ENCODE measurements around the gene MPPED1.

DNA sequence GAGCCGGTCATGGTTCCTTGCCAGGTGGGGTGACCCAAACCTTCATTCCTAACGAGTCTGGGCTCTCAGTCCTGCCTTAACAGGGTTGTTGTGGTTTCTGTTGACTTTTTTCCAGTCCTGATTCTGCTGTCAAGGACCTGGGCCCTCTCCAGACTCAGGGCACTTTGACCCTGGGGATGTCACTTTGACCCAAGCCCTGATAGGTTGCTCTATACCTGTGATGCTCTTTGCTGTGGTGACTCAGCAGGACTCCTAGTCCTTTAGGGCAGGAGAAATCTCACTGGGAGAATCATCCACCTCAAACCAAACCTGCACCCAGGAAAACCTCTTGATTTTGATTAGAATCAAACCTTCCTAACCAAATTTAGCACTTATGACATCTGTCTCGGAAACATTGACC is 20.5 kb upstream of the MPPED1 start:
- TF ChIP-seq, protein P1, sequence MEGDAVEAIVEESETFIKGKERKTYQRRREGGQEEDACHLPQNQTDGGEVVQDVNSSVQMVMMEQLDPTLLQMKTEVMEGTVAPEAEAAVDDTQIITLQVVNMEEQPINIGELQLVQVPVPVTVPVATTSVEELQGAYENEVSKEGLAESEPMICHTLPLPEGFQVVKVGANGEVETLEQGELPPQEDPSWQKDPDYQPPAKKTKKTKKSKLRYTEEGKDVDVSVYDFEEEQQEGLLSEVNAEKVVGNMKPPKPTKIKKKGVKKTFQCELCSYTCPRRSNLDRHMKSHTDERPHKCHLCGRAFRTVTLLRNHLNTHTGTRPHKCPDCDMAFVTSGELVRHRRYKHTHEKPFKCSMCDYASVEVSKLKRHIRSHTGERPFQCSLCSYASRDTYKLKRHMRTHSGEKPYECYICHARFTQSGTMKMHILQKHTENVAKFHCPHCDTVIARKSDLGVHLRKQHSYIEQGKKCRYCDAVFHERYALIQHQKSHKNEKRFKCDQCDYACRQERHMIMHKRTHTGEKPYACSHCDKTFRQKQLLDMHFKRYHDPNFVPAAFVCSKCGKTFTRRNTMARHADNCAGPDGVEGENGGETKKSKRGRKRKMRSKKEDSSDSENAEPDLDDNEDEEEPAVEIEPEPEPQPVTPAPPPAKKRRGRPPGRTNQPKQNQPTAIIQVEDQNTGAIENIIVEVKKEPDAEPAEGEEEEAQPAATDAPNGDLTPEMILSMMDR (IDR thresholded peaks at IDR 0.05), result no peak
- no peak for TF ChIP-seq SP1 (CRISPR knock-in tag; conservative IDR thresholded peaks at IDR 0.05)
- no peak for TF ChIP-seq NFE2L1 (CRISPR knock-in tag; IDR thresholded peaks at IDR 0.05)
- TF ChIP-seq TP53 (CRISPR knock-in tag; IDR thresholded peaks at IDR 0.05), result no peak
- TF ChIP-seq, protein P2, sequence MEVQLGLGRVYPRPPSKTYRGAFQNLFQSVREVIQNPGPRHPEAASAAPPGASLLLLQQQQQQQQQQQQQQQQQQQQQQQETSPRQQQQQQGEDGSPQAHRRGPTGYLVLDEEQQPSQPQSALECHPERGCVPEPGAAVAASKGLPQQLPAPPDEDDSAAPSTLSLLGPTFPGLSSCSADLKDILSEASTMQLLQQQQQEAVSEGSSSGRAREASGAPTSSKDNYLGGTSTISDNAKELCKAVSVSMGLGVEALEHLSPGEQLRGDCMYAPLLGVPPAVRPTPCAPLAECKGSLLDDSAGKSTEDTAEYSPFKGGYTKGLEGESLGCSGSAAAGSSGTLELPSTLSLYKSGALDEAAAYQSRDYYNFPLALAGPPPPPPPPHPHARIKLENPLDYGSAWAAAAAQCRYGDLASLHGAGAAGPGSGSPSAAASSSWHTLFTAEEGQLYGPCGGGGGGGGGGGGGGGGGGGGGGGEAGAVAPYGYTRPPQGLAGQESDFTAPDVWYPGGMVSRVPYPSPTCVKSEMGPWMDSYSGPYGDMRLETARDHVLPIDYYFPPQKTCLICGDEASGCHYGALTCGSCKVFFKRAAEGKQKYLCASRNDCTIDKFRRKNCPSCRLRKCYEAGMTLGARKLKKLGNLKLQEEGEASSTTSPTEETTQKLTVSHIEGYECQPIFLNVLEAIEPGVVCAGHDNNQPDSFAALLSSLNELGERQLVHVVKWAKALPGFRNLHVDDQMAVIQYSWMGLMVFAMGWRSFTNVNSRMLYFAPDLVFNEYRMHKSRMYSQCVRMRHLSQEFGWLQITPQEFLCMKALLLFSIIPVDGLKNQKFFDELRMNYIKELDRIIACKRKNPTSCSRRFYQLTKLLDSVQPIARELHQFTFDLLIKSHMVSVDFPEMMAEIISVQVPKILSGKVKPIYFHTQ (CRISPR knock-in tag; IDR thresholded peaks at IDR 0.05), result no peak
- TF ChIP-seq, protein P3, sequence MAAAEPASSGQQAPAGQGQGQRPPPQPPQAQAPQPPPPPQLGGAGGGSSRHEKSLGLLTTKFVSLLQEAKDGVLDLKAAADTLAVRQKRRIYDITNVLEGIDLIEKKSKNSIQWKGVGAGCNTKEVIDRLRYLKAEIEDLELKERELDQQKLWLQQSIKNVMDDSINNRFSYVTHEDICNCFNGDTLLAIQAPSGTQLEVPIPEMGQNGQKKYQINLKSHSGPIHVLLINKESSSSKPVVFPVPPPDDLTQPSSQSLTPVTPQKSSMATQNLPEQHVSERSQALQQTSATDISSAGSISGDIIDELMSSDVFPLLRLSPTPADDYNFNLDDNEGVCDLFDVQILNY (CRISPR knock-in tag; IDR thresholded peaks at IDR 0.05), result no peak
- TF ChIP-seq CREM (CRISPR knock-in tag; IDR thresholded peaks at IDR 0.05), result no peak

Data from WTC11 (cell line).